GM13976 (cell line): ENCODE results near the gene SLC35F4.

Source experiments
- DNase-seq: peaks from one replicate; pipeline ENCODE4 v3.0.0; 2012; ENCODE audit warnings: low spot score
- CTCF ChIP-seq: IDR thresholded peaks from 2 replicates; pipeline ENCODE4 v1.5.1; 2012; ENCODE audit warnings: borderline replicate concordance, mild to moderate bottlenecking; ENCODE audit not compliant: insufficient read depth; ENCODE audit errors: extremely low read depth, missing control alignments, control extremely low read depth
- in situ Hi-C: fragments of 300-500 bp; cut with MboI; formaldehyde crosslinking; loops from one replicate; pipeline ENCODE4 v1.12.0; 2022; ENCODE audit warnings: low sequenced_read_pairs, mixed read lengths, inconsistent platforms; ENCODE audit not compliant: unreplicated experiment

Gene SLC35F4

GRCh38 chr14:57854571-57854970 lies 11.3 kb downstream of the SLC35F4 start:
- no peak for DNase-seq
- in situ Hi-C loops = loop anchor here (25.0 kb wide), 1 partner anchor 367 kb away; the partner anchor contains the start of gene CCDC198
- TF ChIP-seq CTCF = no peak

- DNase-seq = no peak
- in situ Hi-C loops = loop anchor here (25.0 kb wide), 1 partner anchor 364 kb away; the partner anchor contains the start of gene CCDC198
- TF ChIP-seq CTCF = no peak
Measured at GRCh38 chr14:57851354-57851753, 14.5 kb downstream of the SLC35F4 start.

GRCh38 chr14:57848786-57849185 lies 17.1 kb downstream of the SLC35F4 start:
- DNase-seq = no peak
- in situ Hi-C loops = no loop called here
- no peak for TF ChIP-seq CTCF

- TF ChIP-seq CTCF = no peak
- DNase-seq = no peak
- in situ Hi-C loops = no loop called here
Measured at GRCh38 chr14:57848353-57848752, 17.5 kb downstream of the SLC35F4 start.

- TF ChIP-seq CTCF = no peak
- in situ Hi-C loops = no loop called here
- DNase-seq = no peak
Measured at GRCh38 chr14:57847706-57848105, 18.2 kb downstream of the SLC35F4 start.

GRCh38 chr14:57847096-57847495 lies 18.8 kb downstream of the SLC35F4 start:
- no peak for DNase-seq
- in situ Hi-C loops = no loop called here
- TF ChIP-seq CTCF = no peak

GRCh38 chr14:57846596-57846995 lies 19.3 kb downstream of the SLC35F4 start:
- TF ChIP-seq CTCF = no peak
- no peak for DNase-seq
- in situ Hi-C loops = no loop called here
